ENCODE data around the gene APLP2. TPM values are rescaled to one million over a fixed set of nuclear protein-coding genes. Genes with fewer than 3 reads are reported as not detected.

APLP2 gene
- total RNA-seq, 2 experiments from 2014 or later, result 34.6 to 40.2 TPM

DNA sequence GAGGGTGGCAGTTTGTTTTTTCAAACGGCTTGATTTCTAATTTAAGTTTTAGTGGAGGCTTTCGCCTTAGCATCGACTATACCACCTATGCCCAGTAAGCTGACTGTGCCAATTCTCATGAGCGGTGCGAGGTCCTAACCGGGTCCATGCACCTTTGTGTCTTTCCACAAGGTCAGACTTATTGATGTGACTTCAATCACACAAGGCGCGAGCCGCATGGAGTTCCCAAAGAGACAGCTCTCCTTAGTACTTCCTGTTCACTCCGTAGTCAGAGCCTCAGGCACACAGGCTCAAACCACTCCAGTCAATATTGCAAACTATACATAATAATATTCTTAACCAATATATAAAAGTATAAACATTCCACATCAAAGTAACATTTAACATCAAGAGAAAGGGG, 108.1 kb downstream of the APLP2 start:
- no peaks in the 10 kb centered on the region for H3K36me3 Mint-ChIP-seq (ENCODE audit: low read depth)
- intact Hi-C loops (cut with DNase I, micrococcal nuclease), result no loop called here
- ATAC-seq (no peak), DNase-seq (no peak)
- peaks cover 9% of the 10 kb centered on the region for H3K9me3 Mint-ChIP-seq (ENCODE audit: low read depth)
- peaks cover 5% of the 10 kb centered on the region for H3K27me3 Mint-ChIP-seq
- H3K27ac Mint-ChIP-seq, result no peak overlapping the region
- H3K4me1 Mint-ChIP-seq, result no peaks in the 10 kb centered on the region
- no peak overlapping the region for H3K4me3 Mint-ChIP-seq
- ChIA-PET POLR2A (no interaction called here), CTCF (no interaction called here)

DNA sequence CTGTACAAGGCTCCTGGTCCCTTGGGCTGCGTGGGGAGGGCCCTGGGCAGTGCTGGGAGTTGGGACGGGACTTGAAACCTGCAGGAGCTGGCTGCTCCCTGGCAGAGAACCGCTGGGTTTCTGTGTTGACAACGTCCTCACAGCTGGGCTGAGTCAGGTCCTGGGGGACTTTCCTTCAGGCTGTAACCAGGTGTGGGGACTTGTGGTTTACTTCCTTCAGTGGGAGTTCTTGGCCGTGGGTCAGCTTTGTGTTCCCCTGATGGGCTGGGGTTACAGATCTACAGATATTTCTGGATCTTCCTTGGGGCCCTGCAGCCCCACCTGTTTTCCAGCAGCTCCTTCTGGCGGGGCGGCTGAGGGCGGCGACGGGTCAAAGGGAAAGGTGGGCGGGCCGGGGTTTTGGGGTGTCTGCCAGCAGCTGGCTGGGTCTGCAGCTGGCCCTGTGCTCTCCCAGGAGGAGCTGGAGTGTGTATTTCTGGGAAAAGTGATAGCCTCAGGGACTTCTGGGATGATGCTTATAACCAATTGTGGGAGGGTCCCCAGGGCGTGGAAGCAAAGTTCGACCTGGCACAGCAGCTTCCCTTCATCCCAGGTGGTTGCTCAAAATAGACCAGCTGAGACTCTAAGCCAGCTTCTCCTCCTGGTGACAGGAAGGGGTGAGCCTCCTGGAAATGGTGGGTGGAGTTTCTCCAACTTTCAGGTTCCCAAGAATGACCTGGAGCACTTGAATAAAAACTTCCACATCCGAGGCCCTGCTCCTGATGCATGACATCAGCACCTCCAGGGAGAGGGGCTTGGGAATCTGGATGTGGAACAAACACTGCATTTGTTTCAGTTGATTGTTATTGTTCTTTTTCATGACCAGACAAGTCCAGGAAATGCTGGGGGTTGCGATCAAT, 109.0 kb downstream of the APLP2 start:
- no peaks in the 10 kb centered on the region for H3K4me1 Mint-ChIP-seq
- peaks cover 5% of the 10 kb centered on the region for H3K27me3 Mint-ChIP-seq
- intact Hi-C loops (cut with DNase I, micrococcal nuclease), result no loop called here
- H3K4me3 Mint-ChIP-seq, result no peak overlapping the region
- CTCF ChIA-PET, result interaction anchor here (0.7 kb wide), 1 partner anchor 258 kb away, joined by 6 read pairs; no protein-coding TSS in a partner anchor
- ATAC-seq (no peak), DNase-seq (no peak)
- H3K27ac Mint-ChIP-seq, result no peak overlapping the region
- H3K36me3 Mint-ChIP-seq (ENCODE audit: low read depth), result no peaks in the 10 kb centered on the region
- POLR2A ChIA-PET, result no interaction called here
- H3K9me3 Mint-ChIP-seq (ENCODE audit: low read depth), result peaks cover 9% of the 10 kb centered on the region

DNA sequence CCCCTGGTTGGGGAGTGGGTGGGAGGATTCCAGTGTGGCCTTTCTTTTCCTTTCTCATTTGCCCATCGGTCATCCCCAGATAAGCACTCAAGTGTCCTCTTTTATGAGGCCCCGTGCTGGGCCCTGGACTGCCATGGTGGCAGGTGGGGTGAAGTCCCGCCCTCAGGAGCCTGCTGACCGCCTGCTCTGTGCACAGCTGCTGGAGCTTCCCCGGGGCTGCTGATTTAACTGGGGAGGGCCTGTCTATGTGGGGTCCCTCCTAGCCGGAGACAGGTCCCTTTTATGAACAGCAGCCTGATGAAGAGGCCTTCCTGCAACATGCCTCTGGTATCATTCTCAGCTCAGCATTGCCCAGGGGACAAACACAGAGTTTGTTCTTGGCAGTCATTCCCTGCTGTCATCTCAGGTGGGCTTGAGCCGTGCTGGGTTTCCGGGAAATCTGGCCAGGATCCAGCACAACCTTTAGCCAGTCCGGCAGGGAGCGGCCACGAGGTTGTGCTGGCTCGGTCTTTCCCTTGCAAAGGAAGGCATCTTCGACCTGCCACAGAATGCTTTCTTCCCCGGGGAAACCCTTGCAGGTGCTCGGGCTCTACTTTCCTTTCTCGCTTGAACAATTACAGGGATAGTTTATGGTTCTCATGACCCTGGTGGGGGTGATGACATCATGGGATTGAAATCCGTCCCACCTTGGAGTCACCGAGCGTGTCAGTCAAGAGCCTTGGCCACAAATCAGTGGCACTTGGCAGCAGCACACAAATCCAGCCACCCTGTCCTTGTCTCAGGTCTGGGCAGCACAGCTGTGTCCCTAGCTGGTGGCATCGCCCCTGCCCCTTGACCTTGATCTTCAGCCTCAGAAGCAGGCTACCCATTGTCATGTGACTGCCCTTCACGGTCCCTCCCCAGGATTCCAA, 110.0 kb downstream of the APLP2 start:
- H3K9me3 Mint-ChIP-seq (ENCODE audit: low read depth), result peaks cover 6% of the 10 kb centered on the region
- peaks cover 5% of the 10 kb centered on the region for H3K27me3 Mint-ChIP-seq
- no peak for ATAC-seq
- no peak overlapping the region for H3K27ac Mint-ChIP-seq
- no peaks in the 10 kb centered on the region for H3K4me1 Mint-ChIP-seq
- ChIA-PET CTCF (interaction anchor here (0.5 kb wide), 1 partner anchor 499 kb away, joined by 3 read pairs; no protein-coding TSS in a partner anchor), POLR2A (no interaction called here)
- no peaks in the 10 kb centered on the region for H3K36me3 Mint-ChIP-seq (ENCODE audit: low read depth)
- intact Hi-C loops (cut with DNase I, micrococcal nuclease), result no loop called here
- no peak for DNase-seq
- no peak overlapping the region for H3K4me3 Mint-ChIP-seq

DNA sequence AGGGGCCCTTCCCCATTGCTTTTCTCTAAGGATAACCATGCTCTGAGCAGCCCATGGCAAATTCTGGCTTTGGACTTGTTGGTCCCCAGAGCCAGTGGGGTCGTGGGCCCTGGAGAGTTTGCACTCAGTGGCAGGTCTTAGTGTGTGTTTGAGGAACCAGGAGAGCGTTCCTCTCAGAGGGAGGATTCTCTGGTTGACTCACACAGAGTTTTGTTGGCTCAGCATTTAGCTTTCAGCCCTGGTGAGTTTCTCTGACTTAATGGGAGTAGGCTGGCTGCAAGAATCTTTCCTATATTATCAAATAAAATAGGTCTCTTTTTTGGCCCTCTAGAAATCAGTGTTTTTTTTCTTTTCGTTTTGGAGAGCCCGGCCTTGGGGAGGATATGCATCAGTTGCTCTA, 110.8 kb downstream of the APLP2 start:
- ChIA-PET POLR2A (no interaction called here), CTCF (interaction anchor here (0.5 kb wide), 1 partner anchor 499 kb away, joined by 3 read pairs; no protein-coding TSS in a partner anchor)
- no peaks in the 10 kb centered on the region for H3K36me3 Mint-ChIP-seq (ENCODE audit: low read depth)
- no peaks in the 10 kb centered on the region for H3K9me3 Mint-ChIP-seq (ENCODE audit: low read depth)
- no peak overlapping the region for H3K27ac Mint-ChIP-seq
- H3K4me1 Mint-ChIP-seq, result no peaks in the 10 kb centered on the region
- DNase-seq (no peak), ATAC-seq (no peak)
- intact Hi-C loops (cut with DNase I, micrococcal nuclease), result no loop called here
- no peak overlapping the region for H3K4me3 Mint-ChIP-seq
- H3K27me3 Mint-ChIP-seq, result peaks cover 2% of the 10 kb centered on the region

DNA sequence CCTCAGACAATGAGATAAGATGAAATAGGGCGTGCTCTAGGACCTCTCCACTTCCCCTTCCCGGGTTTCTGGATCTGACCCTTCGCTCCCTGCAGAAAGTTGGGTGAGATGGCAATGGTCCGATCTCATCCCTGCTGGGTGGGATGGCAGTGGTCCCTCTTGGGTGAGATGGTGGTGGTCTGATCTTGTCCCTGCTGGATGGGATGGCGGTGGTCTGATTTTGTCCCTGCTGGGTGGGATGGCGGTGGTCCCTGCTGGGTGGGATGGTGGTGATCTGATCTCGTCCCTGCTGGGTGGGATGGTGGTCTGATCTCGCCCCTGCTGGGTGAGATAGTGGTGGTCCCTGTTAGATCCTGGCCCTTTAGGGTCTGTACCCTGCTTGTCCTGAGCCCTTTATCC, 111.2 kb downstream of the APLP2 start:
- CTCF ChIA-PET, result no interaction called here
- no peak overlapping the region for H3K4me3 Mint-ChIP-seq
- DNase-seq (no peak), ATAC-seq (no peak)
- no peak overlapping the region for H3K27ac Mint-ChIP-seq
- no peaks in the 10 kb centered on the region for H3K9me3 Mint-ChIP-seq (ENCODE audit: low read depth)
- no peaks in the 10 kb centered on the region for H3K36me3 Mint-ChIP-seq (ENCODE audit: low read depth)
- H3K27me3 Mint-ChIP-seq, result peaks cover 2% of the 10 kb centered on the region
- POLR2A ChIA-PET, result no interaction called here
- intact Hi-C loops (cut with DNase I, micrococcal nuclease), result no loop called here
- no peaks in the 10 kb centered on the region for H3K4me1 Mint-ChIP-seq

DNA sequence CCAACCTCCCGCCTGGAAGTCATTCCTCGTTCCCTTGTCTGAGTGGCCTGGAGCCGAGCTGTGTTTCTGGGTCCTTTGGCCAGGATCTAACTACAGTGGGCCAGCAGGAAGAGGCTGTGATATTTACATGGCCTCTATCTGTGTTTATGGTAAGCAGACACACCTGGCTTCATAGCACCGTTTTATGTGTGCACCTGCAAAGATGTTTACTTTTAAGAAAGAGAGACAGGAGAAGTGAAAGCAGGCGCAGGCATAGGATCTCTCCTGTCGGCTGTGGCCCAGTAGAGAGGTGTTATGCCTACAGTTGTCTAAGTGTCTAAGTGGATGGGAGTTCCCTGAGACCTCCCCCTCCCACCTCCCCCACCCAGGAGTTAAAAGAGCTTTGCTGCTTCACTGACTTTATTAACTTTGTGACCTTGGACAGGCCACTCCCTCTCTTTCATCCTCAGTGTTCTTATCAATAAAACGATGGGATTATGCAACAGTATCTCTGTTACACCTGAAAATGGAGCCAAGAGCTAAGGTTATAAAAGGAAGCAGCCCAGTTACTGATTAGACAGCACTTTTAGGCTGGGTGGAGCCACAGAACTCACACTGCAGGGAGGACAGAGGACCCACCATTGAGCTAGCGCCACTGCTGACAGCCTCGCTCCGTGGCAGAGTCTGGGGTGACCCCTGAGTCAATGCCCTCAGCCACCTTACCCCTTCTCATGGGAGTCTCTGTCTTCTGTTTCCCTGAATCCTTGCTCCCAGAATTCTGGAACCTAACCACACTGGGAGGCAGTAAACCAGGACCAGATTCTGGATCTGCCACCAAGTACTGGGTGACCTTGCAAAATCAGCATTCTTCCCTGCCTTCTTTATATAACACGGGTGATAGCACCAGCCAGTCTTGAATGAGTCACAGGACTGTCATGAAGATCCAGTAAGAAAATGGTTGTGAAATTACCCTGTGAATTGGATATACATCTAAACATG, 111.9 kb downstream of the APLP2 start:
- no peaks in the 10 kb centered on the region for H3K4me1 Mint-ChIP-seq
- no peaks in the 10 kb centered on the region for H3K36me3 Mint-ChIP-seq (ENCODE audit: low read depth)
- H3K27me3 Mint-ChIP-seq, result no peaks in the 10 kb centered on the region
- intact Hi-C loops (cut with DNase I, micrococcal nuclease), result no loop called here
- CTCF ChIA-PET, result no interaction called here
- POLR2A ChIA-PET, result no interaction called here
- H3K4me3 Mint-ChIP-seq, result no peak overlapping the region
- DNase-seq, result no peak
- no peaks in the 10 kb centered on the region for H3K9me3 Mint-ChIP-seq (ENCODE audit: low read depth)
- H3K27ac Mint-ChIP-seq, result no peak overlapping the region
- no peak for ATAC-seq

DNA sequence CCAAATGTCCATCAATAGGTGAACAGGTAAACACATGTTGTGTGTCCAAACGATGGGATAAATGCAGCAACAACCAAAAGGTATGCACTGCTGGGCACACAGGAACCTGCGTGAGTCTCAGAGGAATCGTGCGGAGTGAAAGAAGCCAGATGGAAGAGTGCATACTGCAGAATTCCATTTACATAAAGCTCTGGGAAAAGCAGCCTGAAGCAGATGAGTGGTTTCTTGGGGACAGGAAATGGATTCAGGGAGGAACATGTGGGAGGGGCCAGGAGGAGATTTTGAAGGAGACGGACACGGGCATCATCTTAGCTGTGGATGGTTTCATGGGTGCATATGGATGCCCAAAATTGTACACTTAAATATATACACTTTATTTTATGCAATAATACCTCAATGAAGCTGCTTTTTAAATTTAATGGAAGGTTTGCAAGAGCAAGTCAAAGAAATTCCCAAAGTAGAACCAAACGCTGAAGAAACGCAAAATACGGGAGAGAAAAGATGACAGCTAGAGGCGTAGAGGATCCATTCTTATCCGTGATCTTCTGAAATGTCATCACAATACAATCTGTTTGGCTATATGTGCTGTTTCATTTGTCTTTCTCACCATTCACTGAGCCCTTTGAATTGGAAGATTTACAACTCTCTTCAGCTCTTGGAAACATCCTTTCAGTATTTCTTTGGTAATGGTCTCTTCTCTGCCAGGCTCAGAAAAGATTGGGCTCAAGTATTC, 114.3 kb downstream of the APLP2 start:
- ATAC-seq (no peak), DNase-seq (no peak)
- Mint-ChIP-seq H3K36me3 (ENCODE audit: low read depth) (no peaks in the 10 kb centered on the region), H3K27ac (no peak overlapping the region), H3K4me1 (no peaks in the 10 kb centered on the region), H3K4me3 (no peak overlapping the region), H3K9me3 (ENCODE audit: low read depth) (no peaks in the 10 kb centered on the region), H3K27me3 (no peaks in the 10 kb centered on the region)
- ChIA-PET POLR2A (interaction anchor here (0.6 kb wide), 1 partner anchor 38 kb away, joined by 7 read pairs; no protein-coding TSS in a partner anchor), CTCF (interaction anchor here (0.6 to 1.5 kb wide), 3 partner anchors 10 to 258 kb away, joined by 3 read pairs; no protein-coding TSS in a partner anchor)
- intact Hi-C loops (cut with DNase I, micrococcal nuclease), result no loop called here

DNA sequence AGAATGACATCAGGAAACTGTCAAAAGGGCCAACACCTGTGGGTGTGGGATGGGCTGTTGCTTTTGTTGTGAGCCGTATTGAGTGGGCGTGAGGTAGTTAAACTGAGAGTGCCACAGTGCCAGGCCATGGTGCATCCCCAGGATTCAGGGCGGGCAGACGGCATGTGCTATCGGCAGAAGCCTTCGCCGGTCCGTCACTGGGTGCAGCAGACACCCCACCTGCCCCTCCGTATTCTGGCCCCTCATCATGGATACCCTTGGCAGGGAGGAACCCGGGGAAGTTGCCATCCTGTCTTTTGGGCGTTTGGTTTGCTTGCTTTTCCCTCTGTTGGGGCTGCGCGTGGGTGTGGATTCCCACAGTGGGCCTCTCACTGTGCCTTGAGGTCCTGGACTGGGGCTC, 117.4 kb downstream of the APLP2 start:
- no peak for ATAC-seq
- intact Hi-C loops (cut with DNase I, micrococcal nuclease), result no loop called here
- H3K36me3 Mint-ChIP-seq (ENCODE audit: low read depth), result no peaks in the 10 kb centered on the region
- POLR2A ChIA-PET, result no interaction called here
- H3K27ac Mint-ChIP-seq, result no peak overlapping the region
- CTCF ChIA-PET, result no interaction called here
- no peaks in the 10 kb centered on the region for H3K9me3 Mint-ChIP-seq (ENCODE audit: low read depth)
- no peaks in the 10 kb centered on the region for H3K27me3 Mint-ChIP-seq
- no peaks in the 10 kb centered on the region for H3K4me1 Mint-ChIP-seq
- no peak for DNase-seq
- H3K4me3 Mint-ChIP-seq, result no peak overlapping the region

DNA sequence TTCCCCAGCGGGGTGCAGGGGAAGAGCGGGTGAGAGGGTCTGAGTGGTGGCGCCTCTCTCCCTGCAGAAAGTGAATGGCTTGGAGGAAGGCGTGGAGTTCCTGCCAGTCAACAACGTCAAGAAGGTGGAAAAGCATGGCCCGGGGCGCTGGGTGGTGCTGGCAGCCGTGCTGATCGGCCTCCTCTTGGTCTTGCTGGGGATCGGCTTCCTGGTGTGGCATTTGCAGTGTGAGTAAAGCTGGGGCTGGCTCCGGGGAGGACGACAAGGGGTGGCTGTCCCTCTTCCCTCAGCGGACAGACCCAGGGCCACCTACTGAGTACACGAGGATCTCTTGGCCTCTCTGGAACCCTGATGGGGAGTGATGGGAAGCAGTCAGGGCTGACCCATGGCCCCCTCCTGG, 118.4 kb downstream of the APLP2 start:
- Mint-ChIP-seq H3K27me3 (no peaks in the 10 kb centered on the region), H3K36me3 (ENCODE audit: low read depth) (no peaks in the 10 kb centered on the region), H3K27ac (no peak overlapping the region), H3K9me3 (ENCODE audit: low read depth) (no peaks in the 10 kb centered on the region), H3K4me3 (no peak overlapping the region), H3K4me1 (no peaks in the 10 kb centered on the region)
- DNase-seq (no peak), ATAC-seq (no peak)
- ChIA-PET POLR2A (no interaction called here), CTCF (no interaction called here)
- intact Hi-C loops (cut with DNase I, micrococcal nuclease), result no loop called here

DNA sequence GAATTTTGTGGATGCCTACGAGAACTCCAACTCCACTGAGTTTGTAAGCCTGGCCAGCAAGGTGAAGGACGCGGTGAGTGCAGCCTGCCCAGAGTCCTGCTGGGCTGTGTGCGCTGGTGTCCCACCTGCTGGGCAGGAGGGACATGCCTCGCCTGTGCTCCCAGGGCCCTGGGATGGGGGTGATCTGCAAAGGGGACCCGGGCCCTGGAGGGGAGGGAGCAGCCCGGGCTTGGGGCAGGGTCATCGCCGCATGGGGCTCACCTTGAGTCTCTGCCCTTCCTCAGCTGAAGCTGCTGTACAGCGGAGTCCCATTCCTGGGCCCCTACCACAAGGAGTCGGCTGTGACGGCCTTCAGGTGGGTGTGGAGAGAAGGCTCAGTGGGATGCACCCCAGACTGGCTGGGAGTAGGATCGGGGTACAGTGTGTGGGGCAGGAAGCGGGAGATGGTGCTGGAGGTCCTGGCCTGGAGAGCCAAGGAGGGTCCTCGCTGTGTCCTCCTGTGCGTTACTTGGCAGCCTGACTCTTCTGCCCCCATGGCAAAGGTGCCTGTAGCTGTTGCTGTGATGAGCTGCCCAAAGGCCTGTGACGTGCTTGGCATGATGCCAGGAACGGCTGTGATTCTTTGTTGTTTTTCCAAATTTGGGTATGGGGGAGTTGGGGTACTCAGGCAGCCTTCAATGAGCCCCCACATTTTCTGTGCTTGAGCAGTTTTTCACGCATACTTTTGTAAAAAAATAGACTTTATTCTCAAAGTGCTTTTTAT, 119.1 kb downstream of the APLP2 start:
- no peaks in the 10 kb centered on the region for H3K27me3 Mint-ChIP-seq
- no peak for ATAC-seq

More for the DNA sequence above, 119.1 kb downstream of the APLP2 start:
- Mint-ChIP-seq H3K36me3 (ENCODE audit: low read depth) (no peaks in the 10 kb centered on the region), H3K9me3 (ENCODE audit: low read depth) (no peaks in the 10 kb centered on the region), H3K4me3 (no peak overlapping the region), H3K27ac (no peak overlapping the region), H3K4me1 (no peaks in the 10 kb centered on the region)
- ChIA-PET CTCF (no interaction called here), POLR2A (no interaction called here)
- intact Hi-C loops (cut with DNase I, micrococcal nuclease), result no loop called here
- no peak for DNase-seq

All from activated CD4-positive, alpha-beta T cell treated with anti-CD3 and anti-CD28 coated beads for 36 hours (primary cell).